PC-3 (cell line): ENCODE results near the gene CDH6. TPM values are rescaled to one million over a fixed set of nuclear protein-coding genes. Genes with fewer than 3 reads are reported as not detected.

Experiments used
- ATAC-seq: fragments of 200-7000 bp; cut with Tn5 transposase; 2 replicates; pipeline ENCODE4 v1.9.1; 2020; ENCODE audit warnings: mild to moderate bottlenecking, moderate library complexity
- BruUV-seq: library from RNA; stranded (reverse); fragments of 400-500 nt; replicated peaks from 2 replicates; lab custom pipeline; 2021; lab: Mats Ljungman, UMichigan
- CTCF ChIA-PET: fragments of 300-600 bp; sonication (Branson Sonifier 250); formaldehyde crosslinking; loops from one replicate; lab custom pipeline; 2022; ENCODE audit warnings: antibody characterized with exemption; lab: Charles Lee
- POLR2A ChIA-PET: fragments of 300-600 bp; sonication (Branson Sonifier 250); formaldehyde crosslinking; loops from one replicate; lab custom pipeline; 2022; ENCODE audit warnings: antibody characterized with exemption; ENCODE audit not compliant: unreplicated experiment; lab: Charles Lee
- DNase-seq: peaks from one replicate; pipeline ENCODE4 v3.0.0-alpha.2; 2015
- H2AFZ ChIP-seq: fragments of 300-600 bp; sonication (generic); 2 replicates; pipeline ENCODE4 v1.6.0; 2016; ENCODE audit warnings: antibody characterized with exemption, low read length
- H3F3A ChIP-seq: fragments of 300-600 bp; sonication (generic); one replicate; pipeline ENCODE4 v1.6.0; 2017; ENCODE audit warnings: antibody characterized with exemption, low read length, control low read depth, mild to moderate bottlenecking; ENCODE audit not compliant: unreplicated experiment
- H3K27ac ChIP-seq: fragments of 300-600 bp; sonication (generic); 2 replicates; pipeline ENCODE4 v1.5.1; 2016; ENCODE audit warnings: mild to moderate bottlenecking, low read length
- H3K27me3 ChIP-seq: fragments of 300-600 bp; sonication (generic); 2 replicates; pipeline ENCODE4 v1.6.1; 2016; ENCODE audit warnings: low read length, mixed read lengths
- H3K36me3 ChIP-seq: fragments of 300-600 bp; sonication (generic); 2 replicates; pipeline ENCODE4 v1.6.1; 2016; ENCODE audit warnings: low read depth, mixed run types, low read length, mixed read lengths
- H3K4me1 ChIP-seq: fragments of 300-600 bp; sonication (generic); 2 replicates; pipeline ENCODE4 v1.5.1; 2016; ENCODE audit warnings: low read length; ENCODE audit not compliant: insufficient read depth
- H3K4me2 ChIP-seq: fragments of 300-600 bp; sonication (generic); 2 replicates; pipeline ENCODE4 v1.6.0; 2016; ENCODE audit warnings: low read length
- H3K4me3 ChIP-seq: fragments of 300-600 bp; sonication (generic); 2 replicates; pipeline ENCODE4 v1.5.1; 2016; ENCODE audit warnings: mild to moderate bottlenecking, low read length, mixed read lengths
- H3K79me2 ChIP-seq: fragments of 300-600 bp; sonication (generic); 2 replicates; pipeline ENCODE4 v1.6.1; 2017; ENCODE audit warnings: low read length, mixed read lengths
- H3K9ac ChIP-seq: fragments of 300-600 bp; sonication (generic); 2 replicates; pipeline ENCODE4 v1.6.0; 2016; ENCODE audit warnings: mild to moderate bottlenecking, low read length
- H3K9me2 ChIP-seq: fragments of 300-600 bp; sonication (generic); replicated peaks from 2 replicates; pipeline ENCODE4 v1.6.1; 2016; ENCODE audit warnings: mixed run types, low read length, mixed read lengths
- H3K9me3 ChIP-seq: fragments of 300-600 bp; sonication (generic); 2 replicates; pipeline ENCODE4 v1.6.1; 2016; ENCODE audit warnings: low read length, mixed read lengths
- H4K20me1 ChIP-seq: fragments of 300-600 bp; sonication (generic); 2 replicates; pipeline ENCODE4 v1.6.1; 2016; ENCODE audit warnings: low read length, mixed read lengths
- CTCF ChIP-seq: fragments of 300-600 bp; sonication (generic); conservative IDR thresholded peaks from 2 replicates; pipeline ENCODE4 v1.5.1; 2017; ENCODE audit warnings: antibody characterized with exemption, low read depth, mild to moderate bottlenecking, low read length
- EZH2 ChIP-seq: fragments of 300-600 bp; sonication (generic); IDR thresholded peaks from one replicate; pipeline ENCODE4 v1.6.1; 2017; ENCODE audit warnings: antibody characterized with exemption, mild to moderate bottlenecking, low read length; ENCODE audit not compliant: unreplicated experiment
- EZH2phosphoT487 ChIP-seq: fragments of 300-600 bp; sonication (generic); IDR thresholded peaks from 2 replicates; pipeline ENCODE4 v1.6.1; 2018; ENCODE audit warnings: mild to moderate bottlenecking, antibody characterized with exemption, low read length, borderline replicate concordance
- intact Hi-C: fragments of 100-400 bp; cut with micrococcal nuclease; formaldehyde crosslinking; loops from 2 replicates; pipeline ENCODE4 v1.9.0; 2023
- total RNA-seq: library from RNA; depleted of rRNA; stranded (reverse); fragments of >200 nt; gene quantifications from 2 replicates; pipeline ENCODE4 v1.2.3, GENCODE V29; 2014

CDH6 gene
- total RNA-seq, 1 experiment from 2014 or later = 1.9 TPM

- peaks cover 57% of the 10 kb centered on the region for H3K27me3 ChIP-seq
- H3F3A ChIP-seq = no peaks in the 10 kb centered on the region
- TF ChIP-seq EZH2phosphoT487 (no peak), EZH2 (no peak), CTCF (no peak)
- intact Hi-C loops = no loop called here
- no peak overlapping the region for H3K4me3 ChIP-seq
- H3K27ac ChIP-seq = no peak overlapping the region
- CTCF ChIA-PET = no interaction called here
- no peak for DNase-seq
- H3K36me3 ChIP-seq = no peaks in the 10 kb centered on the region; the same call in 1 of the 2 replicates
- no peak overlapping the region for H2AFZ ChIP-seq
- H3K9me3 ChIP-seq = no peaks in the 10 kb centered on the region
- H3K79me2 ChIP-seq = no peaks in the 10 kb centered on the region
- no peaks in the 10 kb centered on the region for H4K20me1 ChIP-seq
- H3K9me2 ChIP-seq = no peaks in the 10 kb centered on the region
- no peaks in the 10 kb centered on the region for H3K4me1 ChIP-seq
- H3K4me2 ChIP-seq = no peak overlapping the region
- no TSS peak for BruUV-seq
- no peak overlapping the region for H3K9ac ChIP-seq
- POLR2A ChIA-PET = no interaction called here
- no peak for ATAC-seq
These were observed 78.1 kb downstream of the CDH6 start for GRCh38 chr5:31271567-31271966.

GRCh38 chr5:31273161-31273560, 79.7 kb downstream of the CDH6 start:
- CTCF ChIA-PET = no interaction called here
- H3K27ac ChIP-seq = no peak overlapping the region

More at GRCh38 chr5:31273161-31273560, 79.7 kb downstream of the CDH6 start:
- Histone ChIP-seq H2AFZ (no peak overlapping the region), H3K4me3 (no peak overlapping the region), H3K9ac (no peak overlapping the region), H3K4me2 (peak overlapping the region; percentile 69; the same call in 1 of the 2 replicates), H4K20me1 (no peaks in the 10 kb centered on the region), H3K36me3 (no peaks in the 10 kb centered on the region; the same call in 1 of the 2 replicates), H3K4me1 (no peaks in the 10 kb centered on the region), H3K79me2 (no peaks in the 10 kb centered on the region), H3F3A (no peaks in the 10 kb centered on the region), H3K27me3 (peaks cover 41% of the 10 kb centered on the region), H3K9me2 (no peaks in the 10 kb centered on the region), H3K9me3 (no peaks in the 10 kb centered on the region)
- POLR2A ChIA-PET = no interaction called here
- TF ChIP-seq CTCF = no peak
- TF ChIP-seq EZH2 = no peak
- TF ChIP-seq EZH2phosphoT487 = no peak
- DNase-seq (no peak), ATAC-seq (no peak)
- no TSS peak for BruUV-seq
- intact Hi-C loops = no loop called here
